ENCODE results near the gene POMZP3.
"Not testable (repeated sequence)": the region's sequence is repeated elsewhere in the genome, so short reads cannot be mapped to it uniquely, and the experiment has no call there.

Gene POMZP3

GRCh38 chr7:76626989-76627642 lies at the start of gene POMZP3:
Gene POMZP3 (minus strand): TSS chr7:76627279. CDS start chr7:76626064, 1,215 bp downstream.
- DNase-seq, result peak in 2 of 3 donors; percentile 3 to 7

GRCh38 chr7:76675783-76676182 lies 48.7 kb upstream of the POMZP3 start:
- not testable (repeated sequence) for DNase-seq

- not testable (repeated sequence) for DNase-seq
Observed at GRCh38 chr7:76673346-76673745, 46.3 kb upstream of the POMZP3 start.

GRCh38 chr7:76659212-76659611 lies 32.1 kb upstream of the POMZP3 start:
- not testable (repeated sequence) for DNase-seq

- DNase-seq, result not testable (repeated sequence)
Observed at GRCh38 chr7:76656425-76656824, 29.3 kb upstream of the POMZP3 start.

GRCh38 chr7:76642620-76643019 lies 15.5 kb upstream of the POMZP3 start:
- not testable (repeated sequence) for DNase-seq

GRCh38 chr7:76637061-76637691 lies 10.1 kb upstream of the POMZP3 start:
- peak in 1 of 3 donors; percentile 9 for DNase-seq

- DNase-seq, result peak in 2 of 3 donors; percentile 9 to 23
Observed at GRCh38 chr7:76626581-76626980, 498 bp downstream of the POMZP3 start.

- not testable (repeated sequence) for DNase-seq
Observed at GRCh38 chr7:76619439-76620190, 7.5 kb downstream of the POMZP3 start.

GRCh38 chr7:76613783-76614182 lies 13.3 kb downstream of the POMZP3 start:
- DNase-seq, result peak in 2 of 3 donors; percentile 51 to 63

GRCh38 chr7:76612232-76612631 lies 14.8 kb downstream of the POMZP3 start:
- not testable (repeated sequence) for DNase-seq

GRCh38 chr7:76609864-76610263 lies 17.2 kb downstream of the POMZP3 start:
- not testable (repeated sequence) for DNase-seq

GRCh38 chr7:76608469-76608868 lies 18.6 kb downstream of the POMZP3 start:
- not testable (repeated sequence) for DNase-seq

GRCh38 chr7:76606027-76606426 lies 21.1 kb downstream of the POMZP3 start:
- DNase-seq, result peak; percentile 65 to 83 (median 66)

- not testable (repeated sequence) for DNase-seq
Observed at GRCh38 chr7:76600650-76601049, 26.4 kb downstream of the POMZP3 start.

- not testable (repeated sequence) for DNase-seq
Observed at GRCh38 chr7:76600116-76600482, 27.0 kb downstream of the POMZP3 start.

GRCh38 chr7:76598590-76599264 lies 28.4 kb downstream of the POMZP3 start:
- DNase-seq, result peak in 1 of 3 donors; percentile 16

- peak in 1 of 3 donors; percentile 15 for DNase-seq
Observed at GRCh38 chr7:76597288-76597687, 29.8 kb downstream of the POMZP3 start.

GRCh38 chr7:76592694-76593093 lies 34.4 kb downstream of the POMZP3 start:
- DNase-seq, result peak; percentile 54 to 77 (median 61)

GRCh38 chr7:76591602-76592304 lies 35.3 kb downstream of the POMZP3 start:
- peak in 1 of 3 donors; percentile 15 for DNase-seq

- DNase-seq, result peak in 1 of 3 donors; percentile 8
Observed at GRCh38 chr7:76591033-76591432, 36.0 kb downstream of the POMZP3 start.

GRCh38 chr7:76588586-76588985 lies 38.5 kb downstream of the POMZP3 start:
- DNase-seq, result not testable (repeated sequence)

All from suppressor macrophage treated with lipopolysaccharide for 1 hour (primary cell).